NCI-H2171 (cell line): Measurements from ENCODE around the gene MACF1.
"Not testable (repeated sequence)": the region's sequence is repeated elsewhere in the genome, so short reads cannot be mapped to it uniquely, and the experiment has no call there.

Experiments
- DNase-seq: peaks from one replicate; lab custom pipeline; 2025; lab: John Stamatoyannopoulos, UW

The MACF1 gene

GRCh38 chr1:39181311-39181710 lies 23.2 kb upstream of the MACF1 start:
- DNase-seq: no peak

GRCh38 chr1:39182804-39183203 lies 21.7 kb upstream of the MACF1 start:
- no peak for DNase-seq

- DNase-seq: no peak
Measured at GRCh38 chr1:39183503-39184353, 20.8 kb upstream of the MACF1 start.

- no peak for DNase-seq
Measured at GRCh38 chr1:39184354-39184818, 20.1 kb upstream of the MACF1 start.

GRCh38 chr1:39187275-39188046 lies 17.0 kb upstream of the MACF1 start:
- DNase-seq: no peak

GRCh38 chr1:39189592-39190041 lies 14.9 kb upstream of the MACF1 start:
- no peak for DNase-seq

- DNase-seq: no peak
Measured at GRCh38 chr1:39190096-39190495, 14.4 kb upstream of the MACF1 start.

GRCh38 chr1:39194398-39195051 lies 10.0 kb upstream of the MACF1 start:
- no peak for DNase-seq

GRCh38 chr1:39195166-39196111 lies 9.1 kb upstream of the MACF1 start:
- no peak for DNase-seq

- DNase-seq: no peak
Measured at GRCh38 chr1:39196244-39197215, 8.0 kb upstream of the MACF1 start.

GRCh38 chr1:39199593-39199992 lies 4.9 kb upstream of the MACF1 start:
- no peak for DNase-seq

GRCh38 chr1:39205102-39205780 lies 746 bp downstream of the MACF1 start:
- DNase-seq: no peak

- no peak for DNase-seq
Measured at GRCh38 chr1:39205781-39206464, 1.4 kb downstream of the MACF1 start.

GRCh38 chr1:39208360-39208759 lies 3.9 kb downstream of the MACF1 start:
- DNase-seq: not testable (repeated sequence)

GRCh38 chr1:39210649-39211048 lies 6.2 kb downstream of the MACF1 start:
- no peak for DNase-seq

- DNase-seq: no peak
Measured at GRCh38 chr1:39212499-39212898, 8.0 kb downstream of the MACF1 start.

GRCh38 chr1:39213511-39214002 lies 9.1 kb downstream of the MACF1 start:
- DNase-seq: no peak

GRCh38 chr1:39214021-39214713 lies 9.7 kb downstream of the MACF1 start:
- no peak for DNase-seq
